AG09319 (cell line): ENCODE data around the gene P3R3URF.

Source experiments
- DNase-seq: peaks from one replicate; pipeline ENCODE4 v3.0.0-alpha.2; 2010; ENCODE audit warnings: low read depth; ENCODE audit errors: extremely low read depth
- CTCF ChIP-seq: IDR thresholded peaks from 2 replicates; pipeline ENCODE4 v1.5.1; 2011; ENCODE audit warnings: low read depth, mild to moderate bottlenecking, inconsistent platforms, low read length, moderate library complexity

P3R3URF gene

GRCh38 chr1:46137916-46138315 is 38.4 kb downstream of the P3R3URF start:
- TF ChIP-seq CTCF, result no peak
- DNase-seq, result no peak

- DNase-seq, result no peak
- TF ChIP-seq CTCF, result no peak
Observed at GRCh38 chr1:46136711-46137110, 39.6 kb downstream of the P3R3URF start.

GRCh38 chr1:46134660-46135331 is 41.5 kb downstream of the P3R3URF start:
- no peak for TF ChIP-seq CTCF
- DNase-seq, result peak; percentile 39

GRCh38 chr1:46133781-46134350 is 42.4 kb downstream of the P3R3URF start:
- DNase-seq, result no peak
- no peak for TF ChIP-seq CTCF

- TF ChIP-seq CTCF, result no peak
- DNase-seq, result no peak
Observed at GRCh38 chr1:46133181-46133658, 43.1 kb downstream of the P3R3URF start.

GRCh38 chr1:46132529-46133180 is 43.6 kb downstream of the P3R3URF start, which contains the start of gene PIK3R3:
Gene PIK3R3 (minus strand): TSS chr1:46132629. CDS start chr1:46131952, 677 bp downstream.
- peak; percentile 98 for DNase-seq
- no peak for TF ChIP-seq CTCF
